ENCODE measurements around the gene EPB41L3.

DNA sequence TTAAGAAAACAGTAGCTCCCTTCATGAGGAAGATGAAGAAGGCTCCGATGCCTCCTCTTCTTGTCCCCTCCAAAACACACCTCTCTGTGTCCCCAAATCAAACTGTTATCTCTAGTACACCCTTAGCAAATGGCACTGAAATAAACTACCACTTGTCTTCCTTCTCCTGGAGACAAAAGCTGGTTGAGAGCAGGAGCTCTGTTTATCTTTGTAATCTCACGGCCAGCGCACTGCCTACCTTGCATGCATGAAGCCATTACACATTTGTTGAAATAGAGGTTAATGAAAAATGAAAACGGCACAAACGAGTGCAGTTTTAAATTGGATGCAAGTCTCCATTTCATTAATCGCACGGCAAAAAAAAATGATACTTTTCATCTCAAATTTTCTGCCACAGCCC lies 113.7 kb downstream of the EPB41L3 start:
- no peak for TF ChIP-seq CTCF (IDR thresholded peaks at IDR 0.05)
- TF ChIP-seq, protein P1, sequence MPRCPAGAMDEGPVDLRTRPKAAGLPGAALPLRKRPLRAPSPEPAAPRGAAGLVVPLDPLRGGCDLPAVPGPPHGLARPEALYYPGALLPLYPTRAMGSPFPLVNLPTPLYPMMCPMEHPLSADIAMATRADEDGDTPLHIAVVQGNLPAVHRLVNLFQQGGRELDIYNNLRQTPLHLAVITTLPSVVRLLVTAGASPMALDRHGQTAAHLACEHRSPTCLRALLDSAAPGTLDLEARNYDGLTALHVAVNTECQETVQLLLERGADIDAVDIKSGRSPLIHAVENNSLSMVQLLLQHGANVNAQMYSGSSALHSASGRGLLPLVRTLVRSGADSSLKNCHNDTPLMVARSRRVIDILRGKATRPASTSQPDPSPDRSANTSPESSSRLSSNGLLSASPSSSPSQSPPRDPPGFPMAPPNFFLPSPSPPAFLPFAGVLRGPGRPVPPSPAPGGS (IDR thresholded peaks at IDR 0.05): no peak
- no peak for TF ChIP-seq CHD4 (IDR thresholded peaks at IDR 0.05; ENCODE audit: borderline replicate concordance)
- no peak for TF ChIP-seq RAD21 (conservative IDR thresholded peaks at IDR 0.05 in 1 of 2, IDR thresholded peaks at IDR 0.05 in 1 of 2)
- no peak for TF ChIP-seq ESRRA (IDR thresholded peaks at IDR 0.05; ENCODE audit: borderline replicate concordance, low read length)
- no peak for TF ChIP-seq POLR2A (IDR thresholded peaks at IDR 0.05; ENCODE audit: low read length)
- TF ChIP-seq, protein P2, sequence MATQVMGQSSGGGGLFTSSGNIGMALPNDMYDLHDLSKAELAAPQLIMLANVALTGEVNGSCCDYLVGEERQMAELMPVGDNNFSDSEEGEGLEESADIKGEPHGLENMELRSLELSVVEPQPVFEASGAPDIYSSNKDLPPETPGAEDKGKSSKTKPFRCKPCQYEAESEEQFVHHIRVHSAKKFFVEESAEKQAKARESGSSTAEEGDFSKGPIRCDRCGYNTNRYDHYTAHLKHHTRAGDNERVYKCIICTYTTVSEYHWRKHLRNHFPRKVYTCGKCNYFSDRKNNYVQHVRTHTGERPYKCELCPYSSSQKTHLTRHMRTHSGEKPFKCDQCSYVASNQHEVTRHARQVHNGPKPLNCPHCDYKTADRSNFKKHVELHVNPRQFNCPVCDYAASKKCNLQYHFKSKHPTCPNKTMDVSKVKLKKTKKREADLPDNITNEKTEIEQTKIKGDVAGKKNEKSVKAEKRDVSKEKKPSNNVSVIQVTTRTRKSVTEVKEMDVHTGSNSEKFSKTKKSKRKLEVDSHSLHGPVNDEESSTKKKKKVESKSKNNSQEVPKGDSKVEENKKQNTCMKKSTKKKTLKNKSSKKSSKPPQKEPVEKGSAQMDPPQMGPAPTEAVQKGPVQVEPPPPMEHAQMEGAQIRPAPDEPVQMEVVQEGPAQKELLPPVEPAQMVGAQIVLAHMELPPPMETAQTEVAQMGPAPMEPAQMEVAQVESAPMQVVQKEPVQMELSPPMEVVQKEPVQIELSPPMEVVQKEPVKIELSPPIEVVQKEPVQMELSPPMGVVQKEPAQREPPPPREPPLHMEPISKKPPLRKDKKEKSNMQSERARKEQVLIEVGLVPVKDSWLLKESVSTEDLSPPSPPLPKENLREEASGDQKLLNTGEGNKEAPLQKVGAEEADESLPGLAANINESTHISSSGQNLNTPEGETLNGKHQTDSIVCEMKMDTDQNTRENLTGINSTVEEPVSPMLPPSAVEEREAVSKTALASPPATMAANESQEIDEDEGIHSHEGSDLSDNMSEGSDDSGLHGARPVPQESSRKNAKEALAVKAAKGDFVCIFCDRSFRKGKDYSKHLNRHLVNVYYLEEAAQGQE (IDR thresholded peaks at IDR 0.05): no peak
- no peak for TF ChIP-seq POLR2AphosphoS2 (conservative IDR thresholded peaks at IDR 0.05; ENCODE audit: low read length)
- TF ChIP-seq BHLHE40 (IDR thresholded peaks at IDR 0.05; ENCODE audit: low read depth, low read length): no peak
- TF ChIP-seq, protein P3, sequence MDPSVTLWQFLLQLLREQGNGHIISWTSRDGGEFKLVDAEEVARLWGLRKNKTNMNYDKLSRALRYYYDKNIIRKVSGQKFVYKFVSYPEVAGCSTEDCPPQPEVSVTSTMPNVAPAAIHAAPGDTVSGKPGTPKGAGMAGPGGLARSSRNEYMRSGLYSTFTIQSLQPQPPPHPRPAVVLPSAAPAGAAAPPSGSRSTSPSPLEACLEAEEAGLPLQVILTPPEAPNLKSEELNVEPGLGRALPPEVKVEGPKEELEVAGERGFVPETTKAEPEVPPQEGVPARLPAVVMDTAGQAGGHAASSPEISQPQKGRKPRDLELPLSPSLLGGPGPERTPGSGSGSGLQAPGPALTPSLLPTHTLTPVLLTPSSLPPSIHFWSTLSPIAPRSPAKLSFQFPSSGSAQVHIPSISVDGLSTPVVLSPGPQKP (IDR thresholded peaks at IDR 0.05; ENCODE audit: low read depth, low read length): no peak
- no peak for TF ChIP-seq NFE2L2 (conservative IDR thresholded peaks at IDR 0.05; ENCODE audit: low read length)

Data from A549 (cell line).